ENCODE data around the gene SELENON. TPM values are rescaled to one million over a fixed set of nuclear protein-coding genes. Genes with fewer than 3 reads are reported as not detected.

Gene SELENON
- total and polyA plus RNA-seq, 2 of the 8 experiments (the other 6 are each of a cell fraction or from before 2014, with no cell fraction given), result 43.0 to 77.6 TPM

DNA sequence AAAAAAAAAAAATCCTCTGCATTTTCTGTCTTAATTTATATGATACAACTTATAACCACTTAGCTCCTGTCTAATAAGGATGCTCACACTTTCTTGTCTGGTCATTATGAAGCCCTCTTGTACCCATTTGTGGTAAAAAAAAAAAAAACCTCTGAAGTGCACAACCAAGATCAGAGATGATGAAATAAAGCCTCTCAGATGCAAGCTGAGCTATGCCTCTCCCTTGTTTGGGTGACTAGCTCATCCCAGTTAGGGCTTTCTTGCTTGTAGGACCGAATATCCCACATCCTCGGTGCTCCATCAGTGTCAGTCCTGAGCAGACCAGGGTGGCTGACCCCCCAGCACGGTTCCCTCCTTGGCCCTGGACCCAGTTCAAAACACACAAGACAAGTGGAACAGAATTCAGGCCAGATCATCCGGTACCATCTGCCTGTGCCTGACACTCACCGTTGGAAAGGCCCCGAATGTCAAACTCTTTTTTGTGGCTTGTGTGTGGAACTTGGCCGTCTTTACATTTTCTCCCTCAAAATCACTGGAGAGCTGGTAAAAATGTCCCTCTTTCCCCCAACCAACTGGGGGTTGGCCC is 6.3 kb upstream of the SELENON start (continued):
- no peak for TF ChIP-seq E2F6 (IDR thresholded peaks at IDR 0.05)
- TF ChIP-seq POLR2A (IDR thresholded peaks at IDR 0.05; ENCODE audit: control extremely low read depth in 1 of 2, low read depth in 2 of 2, low read length in 2 of 2), result no peak
- TF ChIP-seq HDAC2 (IDR thresholded peaks at IDR 0.05; ENCODE audit: borderline replicate concordance in 1 of 2, low read depth in 2 of 2, low read length in 2 of 2), result no peak
- TF ChIP-seq PHF8 (conservative IDR thresholded peaks at IDR 0.05; ENCODE audit: low read depth, low read length), result no peak
- TF ChIP-seq GABPA (IDR thresholded peaks at IDR 0.05; ENCODE audit: borderline replicate concordance, insufficient read depth, low read length), result no peak
- TF ChIP-seq SIRT6 (IDR thresholded peaks at IDR 0.05; ENCODE audit: low read length), result no peak
- TF ChIP-seq ASH2L (IDR thresholded peaks at IDR 0.05; ENCODE audit: low read length), result no peak
- no peak for TF ChIP-seq ZNF274 (IDR thresholded peaks at IDR 0.05; ENCODE audit: borderline replicate concordance, extremely low read depth, low read length)
- TF ChIP-seq EP300 (IDR thresholded peaks at IDR 0.05; ENCODE audit: borderline replicate concordance in 1 of 2, low read depth in 2 of 2, low read length in 2 of 2), result no peak

Data from H1 (cell line).